HUES64 (cell line): ENCODE data around the gene KIAA0930.

ENCODE experiments used
- H3K27ac ChIP-seq: 2 replicates; pipeline ENCODE4 v1.7.0; 2013; ENCODE audit warnings: low read depth, low read length, inconsistent platforms
- H3K27me3 ChIP-seq: 2 replicates; pipeline ENCODE4 v1.6.1; 2013; ENCODE audit warnings: mild to moderate bottlenecking, low read length; ENCODE audit not compliant: insufficient read depth
- H3K36me3 ChIP-seq: 2 replicates; pipeline ENCODE4 v1.6.1; 2013; ENCODE audit warnings: mild to moderate bottlenecking, low read length; ENCODE audit not compliant: insufficient read depth
- H3K4me1 ChIP-seq: 2 replicates; pipeline ENCODE4 v1.6.1; 2013; ENCODE audit warnings: mild to moderate bottlenecking, low read length, moderate library complexity; ENCODE audit not compliant: insufficient read depth
- H3K4me3 ChIP-seq: 2 replicates; pipeline ENCODE4 v1.5.1; 2013; ENCODE audit warnings: mild to moderate bottlenecking, low read length, moderate library complexity
- H3K9ac ChIP-seq: 2 replicates; pipeline ENCODE4 v1.6.1; 2013; ENCODE audit warnings: mild to moderate bottlenecking, low read depth, low read length
- H3K9me3 ChIP-seq: 2 replicates; pipeline ENCODE4 v1.6.1; 2013; ENCODE audit warnings: low read depth, low read length; ENCODE audit not compliant: insufficient read depth
- WGBS: fragments of 150-250, 120-280 bp; methylation state at CpG from one replicate; pipeline ENCODE4 v1.1.7; 2013; ENCODE audit warnings: missing lambda C conversion rate; 5-methylcytosine and 5-hydroxymethylcytosine counted together

Gene KIAA0930

DNA sequence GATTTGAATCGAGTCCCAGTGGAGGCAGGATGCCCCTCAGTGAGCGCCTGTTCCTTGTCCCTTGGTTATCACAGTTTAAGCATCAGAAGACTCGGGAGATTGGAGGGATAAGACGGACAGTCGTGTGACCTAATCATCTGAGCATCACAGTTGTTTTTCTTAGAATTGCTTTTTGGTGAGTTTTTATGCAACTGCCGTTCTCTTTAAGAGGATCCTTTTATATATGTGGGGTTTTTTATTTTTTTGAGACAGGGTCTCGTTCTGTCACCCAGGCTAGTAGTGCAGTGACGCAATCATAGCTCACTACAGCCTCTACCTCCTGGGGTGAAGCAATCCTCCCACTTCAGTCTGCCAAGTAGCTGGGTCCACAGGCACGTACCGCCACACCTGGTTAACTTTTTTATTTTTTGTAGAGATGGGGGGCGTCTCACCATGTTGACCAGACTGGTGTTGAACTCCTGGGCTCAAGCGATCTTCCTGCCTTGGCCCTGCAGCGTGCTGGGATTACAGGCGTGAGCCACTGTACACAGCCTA lies 60.5 kb downstream of the KIAA0930 start:
- H3K4me1 ChIP-seq = peaks cover 12% of the 10 kb centered on the region; the same call in 1 of the 2 replicates
- H3K36me3 ChIP-seq = peaks cover 87% of the 10 kb centered on the region
- no peaks in the 10 kb centered on the region for H3K27me3 ChIP-seq
- H3K27ac ChIP-seq = no peak overlapping the region
- H3K4me3 ChIP-seq = no peak overlapping the region
- WGBS = 91% methylated on average over 14 of the region's 14 CpGs
- no peak overlapping the region for H3K9ac ChIP-seq
- no peaks in the 10 kb centered on the region for H3K9me3 ChIP-seq

DNA sequence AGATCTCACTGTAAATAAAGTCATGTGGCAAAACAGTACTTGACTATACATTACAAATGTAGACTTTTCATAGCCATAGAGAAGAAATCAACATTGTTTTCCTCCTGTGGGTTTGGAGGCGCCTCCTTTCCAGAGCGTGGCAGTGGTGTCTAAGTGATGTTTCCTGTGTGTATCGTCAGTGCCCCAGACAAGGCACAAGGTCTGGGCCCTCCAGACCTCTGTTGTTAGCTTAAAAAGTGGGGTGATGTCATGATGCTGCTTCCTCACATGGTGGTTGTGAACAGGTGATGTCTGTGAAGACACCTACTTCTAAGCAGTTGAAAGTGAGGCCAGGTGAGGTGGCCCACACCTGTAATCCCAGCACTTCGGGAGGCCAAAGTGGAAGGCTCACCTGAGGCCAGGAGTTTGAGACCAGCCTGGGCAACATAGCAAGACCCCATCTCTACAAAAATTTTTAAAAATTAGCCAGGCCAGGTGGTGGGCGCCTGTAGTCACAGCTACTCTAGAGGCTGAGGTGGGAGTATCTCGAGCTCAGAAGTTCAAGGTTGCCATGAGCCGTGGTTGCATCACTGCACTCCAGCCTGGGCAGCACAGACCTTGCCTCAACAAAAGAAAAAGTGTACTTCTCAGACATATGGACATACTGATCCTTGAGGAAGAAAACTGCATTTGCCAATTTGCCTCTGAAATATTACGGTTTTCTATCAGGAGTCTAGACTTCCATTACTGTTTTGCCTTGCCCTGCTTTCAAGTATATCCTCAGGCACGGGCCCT lies 61.2 kb downstream of the KIAA0930 start:
- no peak overlapping the region for H3K4me3 ChIP-seq
- WGBS = 95% methylated on average over 9 of the region's 9 CpGs
- H3K27me3 ChIP-seq = no peaks in the 10 kb centered on the region
- no peak overlapping the region for H3K9ac ChIP-seq
- H3K9me3 ChIP-seq = no peaks in the 10 kb centered on the region
- H3K4me1 ChIP-seq = peaks cover 12% of the 10 kb centered on the region; the same call in 1 of the 2 replicates
- H3K36me3 ChIP-seq = peaks cover 88% of the 10 kb centered on the region
- no peak overlapping the region for H3K27ac ChIP-seq

DNA sequence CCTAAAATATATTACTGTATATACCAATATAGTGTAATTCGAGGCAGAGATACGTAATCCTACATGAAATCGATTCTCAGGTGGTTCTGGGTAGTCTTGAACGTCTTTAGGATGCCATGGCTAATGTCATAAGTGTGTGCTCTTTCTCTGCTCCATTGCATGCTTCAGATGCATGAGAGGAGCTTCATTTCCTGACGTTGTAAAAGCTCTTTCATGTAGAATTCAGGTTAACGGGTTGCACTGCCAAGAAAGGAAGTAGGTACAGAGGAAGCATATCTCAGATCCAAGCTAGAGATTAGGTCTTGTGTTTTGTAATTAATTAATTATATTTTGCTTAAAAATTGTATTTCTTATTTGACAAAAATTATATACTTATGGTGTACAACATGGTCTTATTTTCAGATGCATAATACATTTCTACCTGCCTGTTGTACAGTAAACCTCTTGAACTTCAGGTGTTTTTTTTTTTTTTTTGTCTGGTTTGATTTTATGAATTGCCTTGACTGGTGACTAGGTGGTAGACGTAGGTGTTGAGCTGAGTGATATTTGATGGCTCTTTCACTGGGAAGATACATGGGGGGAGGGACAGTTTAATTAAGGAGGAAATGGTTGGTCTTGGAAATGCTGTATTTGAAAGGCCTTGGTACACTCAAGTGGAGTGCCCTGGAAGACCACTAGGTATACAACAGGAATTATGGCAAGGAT lies 67.7 kb downstream of the KIAA0930 start:
- 94% methylated on average over 7 of the region's 7 CpGs for WGBS
- Histone ChIP-seq H3K36me3 (peaks cover 96% of the 10 kb centered on the region), H3K9ac (no peak overlapping the region)

DNA sequence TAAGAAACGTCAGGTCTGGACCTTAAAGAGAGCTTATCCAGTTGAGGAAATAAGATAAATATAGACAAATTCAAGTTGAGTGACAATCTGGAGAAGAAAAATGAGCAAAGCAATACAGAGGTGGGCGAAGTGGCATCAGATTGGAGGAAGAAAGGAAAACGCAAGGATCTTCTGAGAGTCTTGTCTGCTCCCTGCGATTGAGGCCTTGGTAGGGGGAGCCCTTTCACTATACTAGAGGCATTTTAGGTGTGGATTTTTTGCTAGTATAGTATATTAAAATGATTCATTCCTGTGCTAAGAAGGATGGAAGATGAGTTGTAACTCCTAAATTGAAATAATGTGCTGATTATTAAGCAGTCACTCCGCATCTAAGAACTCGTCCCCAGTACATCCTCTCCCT lies 68.9 kb downstream of the KIAA0930 start:
- H3K9ac ChIP-seq = no peak overlapping the region
- no peaks in the 10 kb centered on the region for H3K27me3 ChIP-seq
- H3K27ac ChIP-seq = no peak overlapping the region
- peaks cover 98% of the 10 kb centered on the region for H3K36me3 ChIP-seq
- no peaks in the 10 kb centered on the region for H3K4me1 ChIP-seq
- H3K9me3 ChIP-seq = no peaks in the 10 kb centered on the region
- 91% methylated on average over 5 of the region's 6 CpGs for WGBS
- H3K4me3 ChIP-seq = no peak overlapping the region

More for the DNA sequence above, 67.7 kb downstream of the KIAA0930 start:
- H3K4me3 ChIP-seq = no peak overlapping the region
- H3K4me1 ChIP-seq = no peaks in the 10 kb centered on the region
- no peak overlapping the region for H3K27ac ChIP-seq
- H3K27me3 ChIP-seq = no peaks in the 10 kb centered on the region
- no peaks in the 10 kb centered on the region for H3K9me3 ChIP-seq

DNA sequence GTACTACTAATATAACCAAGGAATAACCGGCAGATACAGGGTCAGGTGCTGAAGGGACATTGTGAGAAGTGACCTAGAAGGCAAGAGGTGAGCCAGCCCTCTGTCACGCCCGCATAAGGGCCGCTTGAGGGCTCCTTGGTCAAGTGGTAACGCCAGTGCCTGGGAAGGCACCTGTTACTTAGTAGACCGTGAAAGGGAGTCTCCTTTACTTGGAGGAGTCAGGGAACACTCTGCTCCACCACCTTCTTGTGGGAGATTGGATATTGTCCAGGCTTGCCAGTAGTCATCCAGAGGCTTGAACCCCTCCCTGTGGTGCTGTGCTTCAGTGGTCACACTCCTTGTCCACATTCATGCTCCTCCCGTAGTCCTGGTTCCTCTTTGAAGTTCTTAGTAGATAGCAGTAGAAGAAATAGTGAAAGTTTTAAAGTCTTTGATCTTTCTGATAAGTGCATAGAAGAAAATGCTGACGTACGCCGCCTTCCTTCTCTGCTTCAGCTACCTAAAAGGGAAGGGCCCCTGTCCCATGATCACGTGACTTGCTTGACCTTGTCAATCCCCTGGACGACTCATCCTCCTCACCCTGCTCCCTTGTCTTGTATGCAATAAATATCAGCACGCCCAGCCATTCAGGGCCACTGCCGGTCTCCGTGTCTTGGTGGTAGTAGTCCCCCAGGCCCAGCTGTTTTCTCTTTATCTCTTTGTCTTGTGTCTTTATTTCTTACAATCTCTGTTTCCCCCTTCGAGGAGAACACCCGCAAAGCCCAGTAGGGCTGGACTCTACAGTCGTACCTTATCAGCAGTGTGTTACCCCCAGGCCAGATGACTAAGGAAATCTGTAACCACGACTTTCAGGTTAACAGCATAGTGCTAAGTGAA lies 70.9 kb downstream of the KIAA0930 start:
- Histone ChIP-seq H3K4me1 (peaks cover 6% of the 10 kb centered on the region; the same call in 1 of the 2 replicates), H3K4me3 (no peak overlapping the region), H3K36me3 (peaks cover 91% of the 10 kb centered on the region), H3K9ac (no peak overlapping the region), H3K27me3 (no peaks in the 10 kb centered on the region), H3K27ac (no peak overlapping the region), H3K9me3 (no peaks in the 10 kb centered on the region)
- 93% methylated on average over 19 of the region's 19 CpGs for WGBS

DNA sequence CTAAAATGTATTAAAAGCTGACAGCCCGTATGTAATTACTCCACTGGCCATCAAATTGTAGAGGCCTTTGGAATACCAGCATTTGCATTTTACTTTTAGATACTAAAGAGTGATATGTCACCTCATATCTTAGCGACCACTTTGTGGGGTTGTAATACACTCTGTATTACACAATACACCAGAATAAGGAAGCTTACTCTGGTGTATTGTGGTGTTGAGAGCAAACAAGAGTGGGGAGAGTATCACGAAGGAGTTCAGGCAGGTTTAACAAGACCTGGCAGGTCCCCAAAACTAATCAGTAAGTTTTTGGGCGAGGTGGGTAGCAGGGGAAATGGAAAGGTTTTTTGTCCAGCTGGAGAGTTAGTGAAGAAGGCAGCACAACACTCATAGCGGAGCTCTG lies 73.8 kb downstream of the KIAA0930 start:
- WGBS = 96% methylated on average over 4 of the region's 5 CpGs
- Histone ChIP-seq H3K4me1 (peaks cover 6% of the 10 kb centered on the region; the same call in 1 of the 2 replicates), H3K36me3 (peaks cover 62% of the 10 kb centered on the region), H3K9ac (no peak overlapping the region), H3K27me3 (no peaks in the 10 kb centered on the region), H3K4me3 (no peak overlapping the region), H3K9me3 (no peaks in the 10 kb centered on the region), H3K27ac (no peak overlapping the region)

DNA sequence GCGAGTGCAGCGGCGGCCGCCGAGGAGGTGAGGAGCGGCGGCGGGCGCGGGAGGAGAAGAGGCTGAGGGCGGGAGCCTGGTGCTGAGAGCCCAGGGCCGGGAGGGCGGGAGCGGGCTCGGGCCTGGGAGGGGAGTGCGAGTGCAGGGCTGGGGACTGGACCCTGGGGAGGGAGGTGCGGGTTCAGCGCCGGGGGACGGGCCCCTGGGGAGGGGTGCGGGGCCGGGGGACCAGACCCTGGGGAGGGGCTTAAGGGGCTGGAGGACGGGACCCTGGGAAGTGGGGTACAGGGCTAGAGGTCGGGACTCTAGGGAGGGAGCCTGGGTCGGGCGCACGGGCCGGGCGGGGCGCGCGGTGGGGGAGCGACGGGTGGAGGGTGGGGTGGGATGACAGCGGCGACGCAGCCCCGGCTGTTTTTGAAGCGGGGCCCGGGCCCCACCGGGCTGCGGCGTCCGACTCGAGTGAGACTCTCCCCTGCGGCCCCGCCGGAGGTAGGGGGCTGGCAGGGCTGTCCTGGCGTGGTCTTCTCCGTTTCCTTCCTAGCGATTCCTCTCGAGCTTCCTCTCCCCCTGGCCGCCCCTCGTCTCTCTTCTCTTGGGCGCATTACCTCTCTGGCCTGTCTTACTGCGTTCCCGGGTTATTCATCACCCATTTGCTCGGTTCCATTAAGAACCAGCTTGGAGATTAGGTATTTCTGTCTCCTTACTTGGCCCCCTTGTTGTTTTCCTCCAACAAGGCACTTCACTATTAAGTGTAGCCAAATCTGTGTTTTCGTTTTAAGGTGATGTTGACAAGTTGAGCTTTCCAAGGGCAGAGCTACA lies 76.2 kb downstream of the KIAA0930 start:
- no peaks in the 10 kb centered on the region for H3K9me3 ChIP-seq
- H3K9ac ChIP-seq = peak overlapping the region; percentile 83
- peaks cover 38% of the 10 kb centered on the region for H3K36me3 ChIP-seq
- peak overlapping the region; percentile 76 for H3K27ac ChIP-seq
- under 1% methylated on average over 59 of the region's 59 CpGs for WGBS
- peak overlapping the region; percentile 80 for H3K4me3 ChIP-seq
- H3K27me3 ChIP-seq = no peaks in the 10 kb centered on the region
- H3K4me1 ChIP-seq = peaks cover 18% of the 10 kb centered on the region; the same call in 1 of the 2 replicates

DNA sequence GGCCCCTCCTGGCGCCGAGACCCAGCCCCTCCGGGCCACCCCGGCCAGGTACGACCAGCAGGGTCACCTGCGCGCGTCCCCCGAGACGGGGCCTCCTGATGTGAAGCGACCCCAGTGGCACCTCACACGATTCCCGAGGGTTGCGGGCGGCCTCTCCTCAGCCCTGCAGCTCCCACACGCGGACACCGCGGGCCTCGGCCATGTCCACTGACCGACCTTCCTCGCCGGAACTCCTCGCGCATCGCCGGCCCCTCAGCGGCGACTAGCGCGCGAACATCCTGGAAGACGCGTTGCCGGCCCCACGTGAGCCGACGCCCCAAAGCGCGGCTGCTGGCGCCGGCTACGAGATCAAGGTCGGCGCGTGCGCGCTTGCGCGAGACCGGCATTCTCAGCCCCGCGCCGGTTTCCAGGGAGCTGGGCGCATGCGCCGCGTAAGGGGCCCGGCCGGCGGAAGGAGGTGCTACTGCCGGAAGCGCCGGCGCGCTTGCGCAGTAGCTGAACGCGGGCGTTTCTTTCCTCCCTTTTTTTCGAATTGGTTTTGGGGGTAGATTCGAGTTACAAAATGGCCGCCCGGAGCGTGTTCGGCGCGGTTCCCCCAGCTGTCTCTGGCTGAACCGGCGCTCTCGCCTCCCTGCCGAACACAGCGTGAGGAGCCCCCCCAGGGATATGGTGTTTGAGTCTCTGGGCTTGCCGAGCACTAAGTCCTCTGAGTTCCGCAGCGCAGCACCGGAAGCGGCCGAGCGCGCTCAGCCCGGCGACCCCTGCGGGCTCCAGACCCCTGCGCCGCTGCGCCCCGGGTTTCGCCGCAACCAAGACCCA lies 77.0 kb downstream of the KIAA0930 start, which contains the start of gene NUP50:
Gene NUP50, plus strand, starts transcription at position 475 of the 819 bp plus-strand sequence. CDS start 4,253 bp downstream, outside the sequence.
- no peaks in the 10 kb centered on the region for H3K9me3 ChIP-seq
- H3K27me3 ChIP-seq = no peaks in the 10 kb centered on the region
- peaks cover 31% of the 10 kb centered on the region for H3K36me3 ChIP-seq
- H3K4me3 ChIP-seq = peak within 1 kb of the TSS; percentile 80
- WGBS = under 1% methylated on average over 100 of the region's 100 CpGs
- peak within 1 kb of the TSS; percentile 76 for H3K27ac ChIP-seq
- peak within 1 kb of the TSS; percentile 83 for H3K9ac ChIP-seq
- H3K4me1 ChIP-seq = peaks cover 20% of the 10 kb centered on the region; the same call in 1 of the 2 replicates

DNA sequence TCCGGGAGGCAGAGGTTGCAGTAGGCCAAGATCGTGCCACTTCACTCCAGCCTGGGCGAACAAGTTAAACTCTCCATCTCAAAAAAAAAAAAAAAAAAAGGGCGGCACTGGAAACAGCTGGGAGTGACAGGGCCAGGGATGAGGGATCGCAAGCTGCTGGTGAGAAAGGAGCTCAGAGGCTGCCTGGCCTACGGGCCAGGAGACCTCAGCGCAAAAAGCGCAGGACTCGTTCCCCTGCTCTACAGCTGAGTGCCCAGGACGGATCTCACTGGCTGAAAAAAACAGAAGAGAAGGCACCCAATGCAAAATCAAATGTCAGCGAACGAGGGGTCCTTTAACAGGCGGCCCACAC lies 77.6 kb downstream of the KIAA0930 start:
- WGBS = 2% methylated on average over 11 of the region's 13 CpGs
- no peaks in the 10 kb centered on the region for H3K9me3 ChIP-seq
- H3K36me3 ChIP-seq = peaks cover 26% of the 10 kb centered on the region
- H3K27ac ChIP-seq = peak overlapping the region; percentile 76
- H3K4me1 ChIP-seq = peaks cover 20% of the 10 kb centered on the region; the same call in 1 of the 2 replicates
- peak overlapping the region; percentile 83 for H3K9ac ChIP-seq
- H3K27me3 ChIP-seq = no peaks in the 10 kb centered on the region
- H3K4me3 ChIP-seq = peak overlapping the region; percentile 80
